Measurements from ENCODE around the gene NACC2.

DNA sequence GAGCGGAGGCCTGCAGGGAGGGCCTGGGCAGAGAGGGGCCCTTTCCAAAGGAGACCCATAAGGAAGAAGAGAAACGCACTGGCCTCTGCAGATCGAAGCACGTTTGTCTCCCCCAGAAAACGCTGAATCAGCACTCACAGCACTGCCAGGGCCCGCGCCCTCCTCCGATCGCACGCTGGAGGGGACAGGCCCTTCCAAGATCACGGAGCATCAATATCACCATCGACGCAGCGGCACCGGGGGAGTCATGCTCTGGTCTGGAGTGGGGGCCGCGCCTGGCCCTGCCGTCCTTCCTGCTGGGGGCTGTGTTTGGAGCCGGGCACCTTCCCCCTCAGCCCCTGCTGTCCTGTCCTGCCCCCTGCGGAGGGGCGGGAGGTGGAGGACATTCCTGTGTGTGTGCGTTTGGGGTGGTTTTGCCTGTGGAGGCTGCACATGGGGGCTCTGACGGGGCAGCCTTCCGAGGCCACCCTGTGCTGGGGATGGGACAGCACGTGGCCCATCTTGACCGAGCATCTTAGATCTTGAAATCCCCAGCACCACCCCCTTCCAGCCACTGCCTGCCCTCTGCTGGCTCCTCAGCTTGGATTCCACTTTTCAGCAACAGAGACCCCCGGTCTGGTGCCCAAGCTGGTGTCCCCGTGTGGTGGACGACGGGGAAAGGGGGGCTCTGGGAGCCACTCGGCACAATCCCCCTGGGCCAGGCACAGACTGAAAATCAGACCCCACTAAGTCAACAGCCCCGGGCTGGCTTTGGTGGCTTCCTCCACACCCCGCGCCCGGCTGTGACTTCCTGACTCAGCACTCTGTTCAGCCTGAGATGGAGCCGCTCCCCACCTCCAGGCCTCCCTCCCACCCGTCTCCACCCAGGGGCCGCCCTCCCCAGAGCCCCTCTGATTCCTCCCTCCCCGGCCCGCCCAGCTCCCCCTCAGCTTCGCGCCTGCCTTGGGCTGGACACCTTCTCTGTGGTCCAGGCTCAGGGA, 15.3 kb upstream of the NACC2 start:
- TF ChIP-seq CTCF (IDR thresholded peaks at IDR 0.05) = no peak
- no peak for TF ChIP-seq ZFX (IDR thresholded peaks at IDR 0.05; ENCODE audit: borderline replicate concordance)

All from 22Rv1 (cell line).